Measurements from ENCODE around the gene C2orf74. TPM values are rescaled to one million over a fixed set of nuclear protein-coding genes. Genes with fewer than 3 reads are reported as not detected.

Gene C2orf74
- total and polyA plus RNA-seq, 2 experiments from 2014 or later: 5.7 to 21.5 TPM

- H3K9me3 Mint-ChIP-seq: peaks cover 22% of the 10 kb centered on the region
- Histone ChIP-seq H2AFZ (no peak overlapping the region), H3K4me3 (no peak overlapping the region), H3K27me3 (ENCODE audit: insufficient read depth) (no peaks in the 10 kb centered on the region), H3K27ac (ENCODE audit: low read depth) (no peak overlapping the region), H3F3A (replicated peaks; ENCODE audit: low read depth) (no peaks in the 10 kb centered on the region), H3K4me2 (no peak overlapping the region), H3K9me2 (ENCODE audit: insufficient read depth) (0 out of 2 replicates have a peak, but pooled peaks cover 5% of the 10 kb centered on the region), H3K4me1 (ENCODE audit: insufficient read depth) (no peaks in the 10 kb centered on the region), H3K79me2 (replicated peaks; ENCODE audit: insufficient read depth) (no peaks in the 10 kb centered on the region), H4K20me1 (replicated peaks; ENCODE audit: insufficient read depth) (no peaks in the 10 kb centered on the region), H3K36me3 (ENCODE audit: insufficient read depth) (peaks cover 4% of the 10 kb centered on the region; the same call in 1 of the 2 replicates)
- H3K4me1 Mint-ChIP-seq: no peaks in the 10 kb centered on the region
- TF ChIP-seq EZH2phosphoT487 (IDR thresholded peaks at IDR 0.05; ENCODE audit: unreplicated experiment) (no peak), EZH2 (IDR thresholded peaks at IDR 0.05; ENCODE audit: low read depth, unreplicated experiment) (no peak), ZNF462 (CRISPR knock-in tag; IDR thresholded peaks at IDR 0.05) (no peak), CREB1 (CRISPR knock-in tag; IDR thresholded peaks at IDR 0.05; ENCODE audit: low read depth) (no peak), POLR2AphosphoS5 (IDR thresholded peaks at IDR 0.05; ENCODE audit: low read depth) (no peak), CTCF (conservative IDR thresholded peaks at IDR 0.05; ENCODE audit: low read depth in 2 of 2) (no peak), ZNF331 (CRISPR knock-in tag; IDR thresholded peaks at IDR 0.05; ENCODE audit: low read depth) (no peak), ETS1 (IDR thresholded peaks at IDR 0.05) (no peak), NANOG (IDR thresholded peaks at IDR 0.05; ENCODE audit: borderline replicate concordance) (no peak), JUNB (IDR thresholded peaks at IDR 0.05; ENCODE audit: unreplicated experiment) (no peak), ZNF114 (CRISPR knock-in tag; IDR thresholded peaks at IDR 0.05) (no peak), REST (IDR thresholded peaks at IDR 0.05; ENCODE audit: unreplicated experiment) (no peak), STAT1 (IDR thresholded peaks at IDR 0.05; ENCODE audit: unreplicated experiment) (no peak)
- H3K4me3 Mint-ChIP-seq: no peak overlapping the region
- H3K27me3 Mint-ChIP-seq (ENCODE audit: insufficient read depth, low read depth, poor library complexity): peaks cover 1% of the 10 kb centered on the region
- H3K36me3 Mint-ChIP-seq (ENCODE audit: low read depth): peaks cover 40% of the 10 kb centered on the region
- no peak for DNase-seq (ENCODE audit: low spot score)
- no peak overlapping the region for H3K27ac Mint-ChIP-seq
- no peak for ATAC-seq
These were observed 45.7 kb upstream of the C2orf74 start for GRCh38 chr2:61116302-61116701.

Data from GM23338 (cell line).